NCI-H2196 treated with DMSO at 0.1 percent for 48 hours (cell line): ENCODE results near the gene SHLD3.
A peak's percentile ranks its signal among the peaks of the same experiment; 100 is the strongest.
"Not testable (repeated sequence)": the region's sequence is repeated elsewhere in the genome, so short reads cannot be mapped to it uniquely, and the experiment has no call there.

Experiments
- DNase-seq: peaks from one replicate; lab custom pipeline; 2025; ENCODE audit not compliant: unreplicated experiment; lab: John Stamatoyannopoulos, UW

Gene SHLD3, protein sequence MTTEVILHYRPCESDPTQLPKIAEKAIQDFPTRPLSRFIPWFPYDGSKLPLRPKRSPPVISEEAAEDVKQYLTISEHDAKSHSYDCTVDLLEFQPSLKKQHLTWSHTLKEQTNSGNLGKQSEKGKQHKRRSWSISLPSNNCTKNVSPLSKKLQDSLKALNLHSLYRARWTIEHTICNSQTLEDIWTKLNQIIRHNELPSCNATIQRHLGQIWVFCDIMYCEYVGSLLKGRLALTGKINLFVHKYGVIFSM

GRCh38 chr5:65624571-65625555 is at the start of gene SHLD3, which contains the start of gene TRAPPC13:
TSS of gene SHLD3 (plus strand) at chr5:65625027. CDS start at chr5:65629588, 4,561 bp downstream.
TSS of gene TRAPPC13 (plus strand) at chr5:65625027. CDS start at chr5:65625061, 34 bp downstream.
- peak; percentile 64 for DNase-seq

DNA sequence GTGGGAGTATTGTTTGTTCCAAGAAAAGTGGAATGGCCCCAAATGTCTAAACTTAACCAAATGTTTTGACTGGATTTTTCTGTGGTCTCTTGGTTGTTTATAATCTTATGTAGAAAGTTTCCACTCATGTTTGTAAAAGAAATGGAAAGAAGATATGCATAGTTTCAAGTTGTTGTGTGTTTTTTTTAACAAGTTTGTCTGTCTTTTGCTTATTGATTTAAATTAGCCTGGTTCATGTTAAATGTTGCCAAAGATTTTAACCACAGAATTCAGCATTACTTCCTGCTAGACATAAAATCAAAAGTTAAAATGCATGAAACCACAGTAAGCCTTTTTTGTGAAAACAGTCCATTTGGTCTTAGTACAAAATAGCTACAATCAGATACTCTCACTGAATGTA is 47.7 kb upstream of the SHLD3 start:
- no peak for DNase-seq

DNA sequence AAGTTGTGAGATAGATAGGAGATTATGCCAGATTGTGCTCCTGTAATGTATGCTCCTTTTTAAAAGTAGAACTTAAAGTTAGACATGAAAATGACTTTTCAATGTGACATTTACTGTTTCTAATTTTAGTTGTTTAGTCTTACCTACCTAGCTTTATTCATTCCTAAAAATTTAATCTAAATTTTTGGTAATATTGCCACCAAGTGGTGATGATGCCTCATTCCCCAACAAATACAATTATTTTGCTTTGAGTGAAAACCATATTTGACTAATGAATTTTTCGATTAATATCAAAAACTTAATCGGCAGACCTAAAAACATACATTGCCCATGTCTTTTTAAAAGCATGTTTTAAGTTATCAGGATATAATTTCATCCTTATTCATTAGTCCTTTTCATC is 36.1 kb upstream of the SHLD3 start:
- DNase-seq, result no peak

GRCh38 chr5:65601761-65602160 is 23.1 kb upstream of the SHLD3 start:
- not testable (repeated sequence) for DNase-seq

DNA sequence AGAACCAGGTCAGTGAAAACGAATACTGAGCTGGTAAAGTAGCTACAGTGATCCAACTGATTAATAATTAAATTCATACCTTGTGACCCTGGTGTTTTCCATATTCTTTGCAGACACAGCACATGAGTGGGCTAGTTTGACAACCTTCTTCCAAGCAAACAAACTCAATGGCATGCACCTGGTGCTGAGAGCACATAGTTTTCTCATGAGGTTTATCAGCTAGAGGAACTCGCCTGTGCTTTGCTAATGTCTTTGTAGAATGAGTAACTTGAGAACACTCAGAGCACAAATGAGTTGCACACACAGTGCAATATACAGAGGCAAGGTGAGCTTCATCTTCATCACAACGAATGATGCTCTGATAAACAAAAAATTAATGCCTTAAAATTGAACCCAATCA is 13.3 kb upstream of the SHLD3 start:
- peak; percentile 51 for DNase-seq

- no peak for DNase-seq
These were observed 12.4 kb upstream of the SHLD3 start for GRCh38 chr5:65612298-65612907.

GRCh38 chr5:65620021-65620420 is 4.8 kb upstream of the SHLD3 start:
- no peak for DNase-seq

- DNase-seq, result not testable (repeated sequence)
These were observed 2.9 kb upstream of the SHLD3 start for GRCh38 chr5:65621961-65622360.

DNA sequence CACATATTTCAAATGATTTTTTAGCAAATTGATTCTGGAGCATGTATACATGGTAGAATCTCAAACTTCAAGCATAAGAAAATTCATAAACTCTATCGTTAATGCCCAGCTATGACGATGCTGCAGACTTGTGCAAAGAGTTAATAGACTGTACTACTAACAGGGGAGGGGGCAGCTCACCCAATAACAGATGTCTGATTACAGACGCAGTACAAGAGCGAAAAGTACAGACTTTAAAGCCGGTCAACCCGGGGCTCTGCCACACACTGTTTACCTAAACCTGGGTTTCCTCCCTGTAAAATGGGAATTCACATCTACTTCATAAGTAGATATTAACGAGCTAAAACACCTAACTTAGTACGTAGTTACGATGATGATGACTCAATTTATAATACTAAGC is 1.3 kb upstream of the SHLD3 start:
- DNase-seq, result no peak

- peak; percentile 64 for DNase-seq
These were observed 729 bp upstream of the SHLD3 start, which contains the start of gene TRIM23 for GRCh38 chr5:65624025-65624570. TSS of gene TRIM23 (minus strand) at chr5:65624333. CDS start at chr5:65624274, 59 bp downstream.

GRCh38 chr5:65625743-65626142 is 916 bp downstream of the SHLD3 start:
- DNase-seq, result no peak

- no peak for DNase-seq
These were observed 6.2 kb downstream of the SHLD3 start for GRCh38 chr5:65630981-65631380.

DNA sequence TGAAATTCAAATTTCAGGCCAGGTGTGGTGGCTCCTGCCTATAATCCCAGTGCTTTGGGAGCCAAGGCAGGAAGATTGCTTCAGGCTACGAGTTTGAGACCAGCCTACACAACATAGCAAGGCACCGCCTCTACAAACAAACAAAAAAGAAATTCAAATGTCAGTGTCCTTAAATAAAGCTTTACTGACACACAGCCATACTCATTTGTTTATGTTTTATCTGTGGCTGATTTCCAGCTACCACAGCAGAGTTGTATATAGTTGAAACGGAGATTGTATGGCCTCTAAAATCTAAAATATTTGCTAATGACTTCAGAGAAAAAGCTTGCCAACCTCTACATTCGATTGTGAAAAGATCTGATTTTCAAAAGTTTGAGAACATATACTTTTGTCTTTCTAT is 15.4 kb downstream of the SHLD3 start:
- DNase-seq, result no peak

DNA sequence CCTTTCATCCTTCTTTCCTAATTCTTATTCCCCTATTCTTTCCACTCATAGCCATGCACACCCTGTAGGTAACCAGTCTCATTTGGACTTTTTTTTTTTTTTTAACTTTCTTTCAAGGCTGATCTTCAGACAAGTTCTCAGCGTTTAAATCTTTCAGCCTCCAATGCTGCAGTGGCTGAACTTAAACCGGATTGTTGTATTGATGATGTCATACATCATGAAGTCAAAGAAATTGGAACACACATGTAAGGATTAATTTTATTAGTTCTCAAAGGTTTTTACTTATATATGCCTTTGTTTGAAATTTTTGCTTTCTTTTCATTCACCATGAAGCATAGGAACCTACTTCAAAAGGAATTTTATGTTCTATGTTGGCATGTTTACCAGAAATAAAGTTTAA is 22.1 kb downstream of the SHLD3 start:
- DNase-seq, result no peak

DNA sequence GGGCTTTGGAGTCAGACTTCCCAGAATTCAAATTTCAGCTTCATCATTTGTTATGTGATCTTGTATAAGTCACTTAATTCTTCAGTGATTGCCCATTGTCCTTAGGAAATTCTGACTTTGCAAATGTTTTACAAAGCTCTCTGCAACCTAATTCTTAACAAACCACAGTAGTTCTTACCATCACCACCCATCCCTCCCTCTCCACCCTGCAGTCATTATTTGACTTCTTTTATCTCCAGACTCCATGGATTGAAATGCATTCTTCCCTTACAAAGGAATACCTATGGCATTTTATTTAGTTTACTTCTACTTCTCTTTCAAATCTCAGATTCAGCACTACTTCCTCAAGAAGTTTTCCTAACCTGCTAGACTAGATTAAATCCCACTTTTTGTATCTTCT is 23.1 kb downstream of the SHLD3 start:
- DNase-seq, result no peak

DNA sequence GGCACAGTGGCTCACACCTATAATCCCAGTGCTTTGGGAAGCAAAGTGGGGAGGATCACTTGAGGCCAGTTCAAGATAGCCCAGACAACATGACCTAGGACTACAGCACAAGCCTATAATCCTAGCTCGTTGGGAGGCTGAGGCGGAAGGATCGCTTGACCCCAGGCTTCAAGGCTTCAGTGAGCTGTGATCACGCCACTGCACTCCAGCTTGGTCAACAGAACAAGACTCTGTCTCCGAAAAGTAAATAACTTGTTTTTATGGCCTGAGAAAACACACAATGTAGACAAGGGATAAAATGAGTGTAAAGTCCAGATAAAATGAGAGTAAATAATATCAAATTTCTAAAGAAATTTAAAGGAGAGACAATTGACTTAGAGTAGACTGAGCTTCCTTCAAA is 26.3 kb downstream of the SHLD3 start:
- no peak for DNase-seq

DNA sequence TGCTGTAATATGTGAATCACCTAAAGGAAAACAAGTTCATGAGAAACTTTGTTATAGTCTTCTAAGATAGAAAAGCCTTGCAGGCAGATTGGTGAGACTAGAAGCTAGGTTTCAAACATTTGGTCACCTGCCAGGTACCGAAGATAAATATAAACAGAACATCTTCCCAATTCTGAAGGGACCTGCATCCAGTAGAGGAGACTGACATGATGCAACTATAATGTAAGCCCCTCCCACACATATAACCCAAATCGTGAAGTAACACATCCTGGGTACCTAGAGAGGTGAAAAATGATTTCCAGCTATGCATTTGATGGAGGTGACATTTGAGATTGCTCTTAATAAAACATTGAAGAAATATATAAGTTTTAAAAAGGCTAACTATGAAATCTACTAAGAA is 29.9 kb downstream of the SHLD3 start:
- DNase-seq, result no peak

DNA sequence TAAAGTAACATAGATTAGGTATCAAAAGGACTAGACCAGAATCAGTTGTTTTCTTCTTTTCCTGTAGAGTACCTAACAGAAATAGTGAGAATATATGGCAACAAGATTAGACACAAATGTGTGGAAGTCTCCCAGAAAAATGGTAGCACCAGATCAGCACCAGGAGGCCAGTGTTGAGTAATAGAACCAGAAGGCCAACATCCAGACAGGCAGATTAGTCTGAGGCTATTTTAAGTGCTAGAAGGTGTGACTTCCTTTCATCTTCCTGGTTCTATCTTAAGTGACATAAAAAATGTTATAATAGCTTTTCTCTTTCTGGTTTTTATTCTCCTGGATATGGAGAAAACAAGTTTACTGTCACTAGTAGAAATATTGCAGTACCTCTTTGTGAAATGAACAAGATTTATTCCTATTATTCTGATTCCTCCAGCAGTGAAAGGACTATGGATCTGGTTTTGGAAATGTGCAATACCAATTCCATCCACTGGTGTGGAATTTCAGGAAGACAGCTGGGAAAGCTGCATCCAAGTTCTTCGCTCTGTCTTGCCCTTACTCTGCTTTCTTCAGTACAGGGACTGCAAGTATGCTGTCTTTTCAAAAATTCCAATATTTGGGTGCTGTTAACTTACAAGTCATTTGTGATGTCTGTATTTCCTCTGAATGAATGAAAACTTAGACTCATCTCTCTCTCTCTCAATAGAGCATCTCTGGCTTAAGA is 39.1 kb downstream of the SHLD3 start:
- no peak for DNase-seq

DNA sequence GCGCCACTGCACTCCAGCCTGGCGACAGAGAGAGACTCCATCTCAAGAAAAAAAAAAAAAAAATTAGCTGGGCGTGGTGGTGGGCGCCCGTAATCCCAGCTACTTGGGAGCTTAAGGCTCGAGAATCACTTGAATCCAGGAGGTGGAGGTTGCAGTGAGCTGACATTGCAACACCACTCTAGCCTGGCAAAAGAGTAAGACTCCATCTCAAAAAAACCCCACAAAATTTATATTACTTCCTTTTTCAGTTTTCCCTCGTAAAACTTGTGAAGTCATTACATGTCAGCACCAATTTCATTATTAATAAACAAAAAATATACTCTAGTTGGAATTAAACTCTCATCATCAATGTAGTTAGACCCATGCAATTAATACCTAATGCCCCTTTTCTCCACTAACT is 43.9 kb downstream of the SHLD3 start:
- no peak for DNase-seq

DNA sequence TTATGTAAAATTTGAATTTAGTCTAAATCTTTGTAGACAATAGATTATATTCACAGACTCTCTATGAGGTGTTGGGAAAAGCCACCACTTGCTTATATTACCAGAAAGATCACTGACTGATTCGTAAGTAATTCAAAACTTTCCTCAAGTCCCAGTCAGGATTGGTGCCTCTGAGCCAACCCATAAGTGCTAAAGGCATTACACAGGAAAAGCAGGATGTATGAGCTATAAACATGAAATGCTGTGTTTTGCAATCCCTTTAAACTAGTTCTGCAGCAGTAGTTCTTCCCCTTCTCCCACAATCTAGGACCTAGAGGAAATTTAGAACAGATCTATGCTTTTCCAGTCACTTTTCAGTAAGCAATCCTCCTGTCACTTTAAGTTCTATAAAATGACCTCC is 48.0 kb downstream of the SHLD3 start:
- no peak for DNase-seq

GRCh38 chr5:65674749-65675148 is 49.9 kb downstream of the SHLD3 start:
- DNase-seq, result no peak
